ENCODE results near the gene F9. TPM values are rescaled to one million over a fixed set of nuclear protein-coding genes. Genes with fewer than 3 reads are reported as not detected.

Gene F9
- total RNA-seq, 1 donor from 2014 or later = not detected

DNA sequence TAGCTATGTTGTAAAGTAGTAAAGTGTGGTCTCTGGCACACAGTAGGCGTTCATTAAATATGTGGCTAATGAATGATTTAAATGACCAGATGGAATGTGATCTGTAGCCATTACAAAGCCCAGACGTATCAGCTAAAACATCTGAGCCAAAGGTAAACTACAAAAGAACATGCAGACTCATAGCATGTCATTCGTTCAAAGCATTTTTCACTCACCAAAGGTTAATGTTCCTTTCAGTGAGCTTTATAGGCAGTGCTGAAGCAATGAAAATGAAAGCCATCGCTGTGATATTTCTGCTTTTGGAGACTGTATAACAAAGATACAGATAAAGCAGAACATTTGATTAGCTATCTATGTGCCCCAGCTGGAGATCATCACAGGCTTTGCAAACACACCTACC lies 50.5 kb downstream of the F9 start:
- ATAC-seq = no peak
- intact Hi-C loops (cut with DNase I) = no loop called here
- DNase-seq (ENCODE audit: low spot score) = no peak

- ATAC-seq (no peak), DNase-seq (ENCODE audit: low spot score) (no peak)
- intact Hi-C loops (cut with DNase I) = no loop called here
Observed at GRCh38 chrX:139585613-139586012, 55.1 kb downstream of the F9 start.

- no peak for ATAC-seq
- intact Hi-C loops (cut with DNase I) = no loop called here
- no peak for DNase-seq (ENCODE audit: low spot score)
Observed at GRCh38 chrX:139596068-139596467, 65.5 kb downstream of the F9 start.

GRCh38 chrX:139600105-139600504 lies 69.6 kb downstream of the F9 start:
- DNase-seq (ENCODE audit: low spot score) (no peak), ATAC-seq (no peak)
- intact Hi-C loops (cut with DNase I) = no loop called here

Other genes starting within 250 kb of the F9 start
- 0.31 TPM for gene MCF2, start 177.4 kb downstream of the F9 start, total RNA-seq

Data from sciatic nerve (tissue), 2 donors.